PFSK-1 (cell line): ENCODE results near the gene ADAM10.

ENCODE experiments used
- POLR2AphosphoS5 ChIP-seq: IDR thresholded peaks from 2 replicates; pipeline ENCODE4 v1.6.1; 2012; ENCODE audit warnings: low read depth, mild to moderate bottlenecking, control low read depth, low read length, moderate library complexity
- SIN3A ChIP-seq: IDR thresholded peaks from 2 replicates; pipeline ENCODE4 v1.6.1; 2012; ENCODE audit warnings: mild to moderate bottlenecking, low read length, moderate library complexity, borderline replicate concordance; ENCODE audit not compliant: insufficient read depth
- TAF1 ChIP-seq: IDR thresholded peaks from 2 replicates; pipeline ENCODE4 v1.6.1; 2012; ENCODE audit warnings: low read length, control low read depth, borderline replicate concordance; ENCODE audit not compliant: insufficient read depth
- TF ChIP-seq, protein P1 (sequence below), 2 experiments: IDR thresholded peaks; 2 replicates each; pipeline versions ENCODE4 v1.6.1 to v1.8.0; 2011 to 2012; ENCODE audit warnings: low read depth in 2 of 2, low read length in 2 of 2, control low read depth in 1 of 2, inconsistent platforms in 1 of 2, mild to moderate bottlenecking in 1 of 2, moderate library complexity in 1 of 2; ENCODE audit not compliant: insufficient read depth in 1 of 2

DNA sequence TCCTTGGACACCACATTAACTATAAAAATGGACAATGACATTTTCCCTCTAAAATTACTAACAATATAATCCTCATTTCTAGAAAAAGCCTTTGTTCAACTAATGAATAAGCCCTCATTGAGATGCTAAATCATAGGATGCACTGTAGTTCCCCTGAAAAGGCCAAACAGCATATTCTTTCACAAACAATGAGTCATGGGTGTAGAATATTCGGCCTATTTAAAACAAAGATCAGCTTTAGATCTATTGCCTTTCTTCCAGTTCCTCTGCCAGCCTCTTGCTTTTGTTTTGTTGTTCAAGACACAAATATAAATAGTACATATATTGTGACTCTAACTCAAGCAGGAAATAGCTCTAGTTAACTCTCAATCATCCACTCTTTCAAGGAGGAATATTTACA is 82.5 kb downstream of the ADAM10 start:
- TF ChIP-seq TAF1 (no peak), SIN3A (no peak), POLR2AphosphoS5 (no peak)
- TF ChIP-seq, protein P1, sequence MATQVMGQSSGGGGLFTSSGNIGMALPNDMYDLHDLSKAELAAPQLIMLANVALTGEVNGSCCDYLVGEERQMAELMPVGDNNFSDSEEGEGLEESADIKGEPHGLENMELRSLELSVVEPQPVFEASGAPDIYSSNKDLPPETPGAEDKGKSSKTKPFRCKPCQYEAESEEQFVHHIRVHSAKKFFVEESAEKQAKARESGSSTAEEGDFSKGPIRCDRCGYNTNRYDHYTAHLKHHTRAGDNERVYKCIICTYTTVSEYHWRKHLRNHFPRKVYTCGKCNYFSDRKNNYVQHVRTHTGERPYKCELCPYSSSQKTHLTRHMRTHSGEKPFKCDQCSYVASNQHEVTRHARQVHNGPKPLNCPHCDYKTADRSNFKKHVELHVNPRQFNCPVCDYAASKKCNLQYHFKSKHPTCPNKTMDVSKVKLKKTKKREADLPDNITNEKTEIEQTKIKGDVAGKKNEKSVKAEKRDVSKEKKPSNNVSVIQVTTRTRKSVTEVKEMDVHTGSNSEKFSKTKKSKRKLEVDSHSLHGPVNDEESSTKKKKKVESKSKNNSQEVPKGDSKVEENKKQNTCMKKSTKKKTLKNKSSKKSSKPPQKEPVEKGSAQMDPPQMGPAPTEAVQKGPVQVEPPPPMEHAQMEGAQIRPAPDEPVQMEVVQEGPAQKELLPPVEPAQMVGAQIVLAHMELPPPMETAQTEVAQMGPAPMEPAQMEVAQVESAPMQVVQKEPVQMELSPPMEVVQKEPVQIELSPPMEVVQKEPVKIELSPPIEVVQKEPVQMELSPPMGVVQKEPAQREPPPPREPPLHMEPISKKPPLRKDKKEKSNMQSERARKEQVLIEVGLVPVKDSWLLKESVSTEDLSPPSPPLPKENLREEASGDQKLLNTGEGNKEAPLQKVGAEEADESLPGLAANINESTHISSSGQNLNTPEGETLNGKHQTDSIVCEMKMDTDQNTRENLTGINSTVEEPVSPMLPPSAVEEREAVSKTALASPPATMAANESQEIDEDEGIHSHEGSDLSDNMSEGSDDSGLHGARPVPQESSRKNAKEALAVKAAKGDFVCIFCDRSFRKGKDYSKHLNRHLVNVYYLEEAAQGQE (IDR thresholded peaks at IDR 0.05; ENCODE audit: insufficient read depth in 1 of 2, low read depth in 2 of 2, low read length in 2 of 2), result no peak
